Adrenal gland (tissue), 12 donors: ENCODE results near the gene ATOSA. TPM values are rescaled to one million over a fixed set of nuclear protein-coding genes. Genes with fewer than 3 reads are reported as not detected.
A peak's percentile ranks its signal among the peaks of the same experiment; 100 is the strongest.

Experiments used
- DNase-seq, 7 donors: peaks; one replicate each; pipeline ENCODE4 v3.0.0-alpha.2; 2019 to 2020
- H3K27ac ChIP-seq, 5 donors: fragments of 200-600 bp; sonication (generic) in 4 of 5; 1 replicate in 3 of 5; 2 replicates in 2 of 5; pipeline versions ENCODE4 v1.5.1 to v1.8.0; 2016 to 2020; ENCODE audit warnings: mild to moderate bottlenecking in 1 of 5
- H3K27me3 ChIP-seq: fragments of 200-600 bp; 2 replicates; pipeline ENCODE4 v1.8.0; 2021
- H3K36me3 ChIP-seq, 2 donors: fragments of 200-600 bp; replicated peaks in 1 of 2; 1 replicate in 1 of 2; 2 replicates in 1 of 2; pipeline versions ENCODE4 v1.5.1 to v1.8.0; 2018 to 2022
- H3K4me1 ChIP-seq, 2 donors: fragments of 200-600 bp; replicated peaks in 1 of 2; 1 replicate in 1 of 2; 2 replicates in 1 of 2; pipeline versions ENCODE4 v1.5.1 to v1.8.0; 2018 to 2021
- H3K4me3 ChIP-seq, 4 donors: fragments of 200-600 bp; sonication (generic) in 3 of 4; one replicate each; pipeline ENCODE4 v1.5.1; 2016 to 2018
- H3K9me3 ChIP-seq, 3 donors: fragments of 200-600 bp; sonication (generic) in 1 of 3; replicated peaks in 1 of 3; 1 replicate in 2 of 3; 2 replicates in 1 of 3; pipeline versions ENCODE4 v1.5.1 to v1.8.0; 2016 to 2021
- CTCF ChIP-seq, 6 experiments: fragments of 450-650 bp in 4 of 6; fragments of 200-600 bp in 2 of 6; sonication (generic) in 1 of 6; IDR thresholded peaks; 1 replicate in 5 of 6; 2 replicates in 1 of 6; pipeline versions ENCODE4 v1.5.1 to v1.8.0; 2016 to 2021; ENCODE audit warnings: antibody characterized with exemption in 6 of 6, mild to moderate bottlenecking in 2 of 6, moderate library complexity in 1 of 6
- POLR2A ChIP-seq, 2 donors: fragments of 450-650 bp; IDR thresholded peaks; one replicate each; pipeline ENCODE4 v1.6.1; 2017; ENCODE audit warnings: antibody characterized with exemption in 2 of 2, mild to moderate bottlenecking in 2 of 2, moderate library complexity in 1 of 2
- WGBS, 4 donors: extraction: QIAGEN DNeasy Blood & Tissue Kit in 2 of 4; methylation state at CpG; one replicate each; pipeline versions ENCODE4 v1.1.5 to v1.1.7; 2013 to 2017; 5-methylcytosine and 5-hydroxymethylcytosine counted together
- intact Hi-C, 2 donors: fragments of 100-400 bp; cut with DNase I; formaldehyde crosslinking; loops; one replicate each; pipeline versions ENCODE4 v1.14.1 to v1.15.0; 2022 to 2023
- polyA plus RNA-seq, 3 donors: library from polyadenylated mRNA; stranded (reverse); fragments of 200-250 nt in 2 of 3; fragments of 350-450 nt in 1 of 3; fragmentation: Illumina TruSeq in 1 of 3; extraction: RNeasy Lipid Tissue Mini Kit (QIAGEN cat#74804) in 1 of 3; gene quantifications; one replicate each; pipeline ENCODE4 v1.2.3, GENCODE V29; 2013 to 2014
- total RNA-seq, 9 donors: library from RNA; depleted of rRNA in 4 of 9; stranded (reverse); fragments of >200 nt in 4 of 9; fragments of 120-200 nt in 1 of 9; fragmentation: NEBNext Ultra II Directional in 1 of 9; extraction: Animal tissue kit (Norgen Biotek cat#: 25700) in 1 of 9; gene quantifications; one replicate each; pipeline versions ENCODE4 v1.1.0 to v1.2.4, GENCODE V29; 2013 to 2023
- donor health status: healthy with polysubstance abuse.
- donor health status: Bipolar disorder and iron deficiency.
- donor health status: DM: yes; HTN: yes; CAD: no.
- donor health status: DM: no; HTN: no; CAD: no.
- donor health status: DM: no; HTN: no; CAD: no.
- donor health status: DM: yes; HTN: yes; CAD: no.

Gene ATOSA
- total and polyA plus RNA-seq, 12 donors = 26.0 to 128 (median 53.8) TPM

- Histone ChIP-seq H3K36me3 (peaks cover 0 to 69% of the 10 kb centered on the region in 2 donors), H3K4me3 (no peak overlapping the region), H3K4me1 (peaks cover 0 to 6% of the 10 kb centered on the region in 2 donors), H3K27me3 (no peaks in the 10 kb centered on the region), H3K9me3 (no peaks in the 10 kb centered on the region), H3K27ac (no peak overlapping the region)
- TF ChIP-seq CTCF (IDR thresholded peaks at IDR 0.05) = no peak
- TF ChIP-seq POLR2A (IDR thresholded peaks at IDR 0.05) = no peak
- no peak for DNase-seq
- WGBS, 4 donors = 87 to 94% (median 88%) methylated on average over 3 of the region's 3 CpGs
- intact Hi-C loops = no loop called here
Measured at GRCh38 chr15:52663536-52664294, 15.5 kb downstream of the ATOSA start.

GRCh38 chr15:52661909-52662308, 17.3 kb downstream of the ATOSA start:
- no peaks in the 10 kb centered on the region for H3K9me3 ChIP-seq
- no peaks in the 10 kb centered on the region for H3K27me3 ChIP-seq
- WGBS, 4 donors = 44 to 57% (median 50%) methylated on average over 1 of the region's 1 CpG
- intact Hi-C loops = no loop called here
- H3K4me1 ChIP-seq = peaks cover 2 to 14% of the 10 kb centered on the region in 2 donors
- peaks cover 0 to 59% of the 10 kb centered on the region in 2 donors for H3K36me3 ChIP-seq
- DNase-seq = no peak
- H3K27ac ChIP-seq = no peak overlapping the region
- TF ChIP-seq CTCF (IDR thresholded peaks at IDR 0.05) = no peak
- no peak overlapping the region for H3K4me3 ChIP-seq

GRCh38 chr15:52660192-52660591, 19.0 kb downstream of the ATOSA start:
- Histone ChIP-seq H3K27me3 (no peaks in the 10 kb centered on the region), H3K36me3 (peaks cover 0 to 45% of the 10 kb centered on the region in 2 donors), H3K4me3 (no peak overlapping the region), H3K9me3 (no peaks in the 10 kb centered on the region), H3K27ac (no peak overlapping the region), H3K4me1 (peaks cover 15 to 26% of the 10 kb centered on the region in 2 donors)
- 97 to 99% (median 99%) methylated on average over 3 of the region's 3 CpGs for WGBS, 4 donors
- intact Hi-C loops = no loop called here
- DNase-seq = no peak
- no peak for TF ChIP-seq CTCF (IDR thresholded peaks at IDR 0.05)
- TF ChIP-seq POLR2A (IDR thresholded peaks at IDR 0.05) = no peak

GRCh38 chr15:52658955-52659354, 20.2 kb downstream of the ATOSA start:
- TF ChIP-seq POLR2A (IDR thresholded peaks at IDR 0.05) = no peak
- no peak for TF ChIP-seq CTCF (IDR thresholded peaks at IDR 0.05)
- Histone ChIP-seq H3K27ac (peak overlapping the region in 1 of 5 donors; percentile 2), H3K9me3 (no peaks in the 10 kb centered on the region), H3K4me1 (peaks cover 15 to 26% of the 10 kb centered on the region in 2 donors), H3K27me3 (no peaks in the 10 kb centered on the region), H3K4me3 (no peak overlapping the region), H3K36me3 (peaks cover 0 to 44% of the 10 kb centered on the region in 2 donors)
- DNase-seq = no peak
- WGBS, 4 donors = 86 to 100% (median 92%) methylated on average over 1 of the region's 1 CpG
- intact Hi-C loops = no loop called here
